HG02852 (cell line): ENCODE results near the gene NMS.
"Not testable (repeated sequence)": the region's sequence is repeated elsewhere in the genome, so short reads cannot be mapped to it uniquely, and the experiment has no call there.

Experiments used
- ATAC-seq: cut with Tn5 transposase; IDR thresholded peaks from one replicate; pipeline ENCODE4 v1.9.1; 2021; ENCODE audit warnings: mild to moderate bottlenecking, moderate library complexity; ENCODE audit not compliant: unreplicated experiment

Gene NMS

GRCh38 chr2:100470182-100470581 is at the start of gene NMS:
Gene NMS, plus strand, starts transcription at chr2:100470482. Its CDS starts 7 bp downstream, at chr2:100470489.
- ATAC-seq: no peak

- ATAC-seq: no peak
These were observed 47.8 kb upstream of the NMS start for GRCh38 chr2:100422320-100423055.

GRCh38 chr2:100423631-100424030 is 46.7 kb upstream of the NMS start:
- ATAC-seq: no peak

GRCh38 chr2:100424277-100424875 is 45.9 kb upstream of the NMS start:
- no peak for ATAC-seq

- ATAC-seq: no peak
These were observed 45.2 kb upstream of the NMS start for GRCh38 chr2:100425107-100425506.

GRCh38 chr2:100425573-100426383 is 44.5 kb upstream of the NMS start:
- ATAC-seq: no peak

GRCh38 chr2:100426384-100426720 is 43.9 kb upstream of the NMS start:
- no peak for ATAC-seq

- ATAC-seq: no peak
These were observed 43.2 kb upstream of the NMS start for GRCh38 chr2:100427111-100427510.

GRCh38 chr2:100427627-100428258 is 42.5 kb upstream of the NMS start:
- no peak for ATAC-seq

- ATAC-seq: no peak
These were observed 40.6 kb upstream of the NMS start for GRCh38 chr2:100429726-100430125.

GRCh38 chr2:100437751-100438150 is 32.5 kb upstream of the NMS start:
- ATAC-seq: no peak

GRCh38 chr2:100446696-100447095 is 23.6 kb upstream of the NMS start:
- no peak for ATAC-seq

- ATAC-seq: no peak
These were observed 19.2 kb upstream of the NMS start for GRCh38 chr2:100451092-100451491.

GRCh38 chr2:100451734-100452133 is 18.5 kb upstream of the NMS start:
- no peak for ATAC-seq

GRCh38 chr2:100453853-100454252 is 16.4 kb upstream of the NMS start:
- no peak for ATAC-seq

- ATAC-seq: not testable (repeated sequence)
These were observed 13.9 kb upstream of the NMS start for GRCh38 chr2:100456357-100456756.

GRCh38 chr2:100460904-100461530 is 9.3 kb upstream of the NMS start:
- ATAC-seq: no peak

- no peak for ATAC-seq
These were observed 724 bp downstream of the NMS start for GRCh38 chr2:100470898-100471514.

GRCh38 chr2:100476606-100477005 is 6.3 kb downstream of the NMS start:
- no peak for ATAC-seq

- no peak for ATAC-seq
These were observed 12.5 kb downstream of the NMS start for GRCh38 chr2:100482741-100483140.

- ATAC-seq: no peak
These were observed 13.6 kb downstream of the NMS start for GRCh38 chr2:100483895-100484294.
